ENCODE data around the gene CD164L2. TPM values are rescaled to one million over a fixed set of nuclear protein-coding genes. Genes with fewer than 3 reads are reported as not detected.

Gene CD164L2
- total and polyA plus RNA-seq, 2 donors from 2014 or later: 0.63 to 1.1 TPM

DNA sequence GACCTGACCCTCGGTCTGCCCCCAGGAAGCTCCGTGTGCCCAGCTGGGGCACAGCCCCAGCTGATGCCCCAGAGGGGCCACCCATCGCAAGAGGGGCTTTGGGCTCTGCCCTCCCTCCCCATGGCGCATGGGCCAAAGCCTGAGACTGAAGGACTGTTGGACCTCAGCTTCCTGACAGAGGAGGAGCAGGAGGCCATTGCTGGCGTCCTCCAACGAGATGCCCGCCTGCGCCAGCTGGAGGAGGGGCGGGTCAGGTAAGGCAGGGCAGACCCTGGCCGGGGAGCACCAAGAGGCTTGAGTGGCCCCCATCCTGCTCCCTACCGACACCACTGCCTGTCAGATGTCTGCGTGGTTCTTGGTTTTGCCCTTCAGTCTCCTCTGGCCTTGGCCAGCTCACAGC is 37.9 kb downstream of the CD164L2 start:
- TF ChIP-seq, protein P1, sequence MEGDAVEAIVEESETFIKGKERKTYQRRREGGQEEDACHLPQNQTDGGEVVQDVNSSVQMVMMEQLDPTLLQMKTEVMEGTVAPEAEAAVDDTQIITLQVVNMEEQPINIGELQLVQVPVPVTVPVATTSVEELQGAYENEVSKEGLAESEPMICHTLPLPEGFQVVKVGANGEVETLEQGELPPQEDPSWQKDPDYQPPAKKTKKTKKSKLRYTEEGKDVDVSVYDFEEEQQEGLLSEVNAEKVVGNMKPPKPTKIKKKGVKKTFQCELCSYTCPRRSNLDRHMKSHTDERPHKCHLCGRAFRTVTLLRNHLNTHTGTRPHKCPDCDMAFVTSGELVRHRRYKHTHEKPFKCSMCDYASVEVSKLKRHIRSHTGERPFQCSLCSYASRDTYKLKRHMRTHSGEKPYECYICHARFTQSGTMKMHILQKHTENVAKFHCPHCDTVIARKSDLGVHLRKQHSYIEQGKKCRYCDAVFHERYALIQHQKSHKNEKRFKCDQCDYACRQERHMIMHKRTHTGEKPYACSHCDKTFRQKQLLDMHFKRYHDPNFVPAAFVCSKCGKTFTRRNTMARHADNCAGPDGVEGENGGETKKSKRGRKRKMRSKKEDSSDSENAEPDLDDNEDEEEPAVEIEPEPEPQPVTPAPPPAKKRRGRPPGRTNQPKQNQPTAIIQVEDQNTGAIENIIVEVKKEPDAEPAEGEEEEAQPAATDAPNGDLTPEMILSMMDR (IDR thresholded peaks at IDR 0.05; ENCODE audit: borderline replicate concordance, extremely low read depth, insufficient read depth): no peak
- Histone ChIP-seq H3K27ac (ENCODE audit: low read depth in 2 of 2, low read length in 2 of 2) (no peak overlapping the region), H3K27me3 (ENCODE audit: control insufficient read depth, insufficient read depth, low read length) (no peaks in the 10 kb centered on the region), H3K4me1 (ENCODE audit: control insufficient read depth in 2 of 3, insufficient read depth in 2 of 3, low read depth in 1 of 3, low read length in 3 of 3) (peaks cover 0 to 11% (median 5%) of the 10 kb centered on the region in 3 donors), H3K36me3 (ENCODE audit: control insufficient read depth in 2 of 3, insufficient read depth in 3 of 3, low read length in 3 of 3) (no peaks in the 10 kb centered on the region), H3K9ac (ENCODE audit: low read length in 3 of 3) (no peak overlapping the region), H3K9me3 (ENCODE audit: control insufficient read depth in 2 of 3, insufficient read depth in 1 of 3, low read length in 3 of 3) (no peaks in the 10 kb centered on the region), H3K4me3 (ENCODE audit: low read length in 3 of 3) (no peak overlapping the region)
- peak in 1 of 5 donors; percentile 37 for DNase-seq
- FAIRE-seq: no peak
- intact Hi-C loops (cut with DNase I): no loop called here

DNA sequence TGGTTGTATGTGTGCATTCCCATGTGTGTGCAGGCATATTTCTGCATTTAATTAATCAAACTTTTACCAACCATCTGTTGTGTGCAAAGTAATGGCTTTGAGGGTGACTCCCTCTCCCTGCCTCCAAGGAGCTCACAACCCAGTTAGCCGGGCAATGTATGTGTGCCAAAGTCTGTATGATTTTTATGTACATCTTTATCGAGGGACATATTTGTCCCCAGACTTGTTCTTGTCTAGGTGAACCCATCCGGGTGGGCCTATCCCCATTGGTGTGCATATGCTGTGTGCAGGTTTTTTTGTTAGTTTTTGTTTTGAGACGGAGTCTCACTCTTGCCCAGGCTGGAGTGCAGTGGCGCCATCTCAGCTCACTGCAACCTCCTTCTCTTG is 39.5 kb downstream of the CD164L2 start:
- no peak overlapping the region for H3K27ac ChIP-seq (ENCODE audit: low read depth in 2 of 2, low read length in 2 of 2)
- intact Hi-C loops (cut with DNase I): no loop called here
- no peak for DNase-seq
- no peaks in the 10 kb centered on the region for H3K9me3 ChIP-seq (ENCODE audit: control insufficient read depth in 2 of 3, insufficient read depth in 1 of 3, low read length in 3 of 3)
- H3K9ac ChIP-seq (ENCODE audit: low read length in 3 of 3): no peak overlapping the region
- TF ChIP-seq, protein P1 (IDR thresholded peaks at IDR 0.05; ENCODE audit: borderline replicate concordance, extremely low read depth, insufficient read depth): no peak
- no peaks in the 10 kb centered on the region for H3K36me3 ChIP-seq (ENCODE audit: control insufficient read depth in 2 of 3, insufficient read depth in 3 of 3, low read length in 3 of 3)
- H3K27me3 ChIP-seq (ENCODE audit: control insufficient read depth, insufficient read depth, low read length): no peaks in the 10 kb centered on the region
- H3K4me1 ChIP-seq (ENCODE audit: control insufficient read depth in 2 of 3, insufficient read depth in 2 of 3, low read depth in 1 of 3, low read length in 3 of 3): peaks cover 0 to 2% (median 0%) of the 10 kb centered on the region in 3 donors
- H3K4me3 ChIP-seq (ENCODE audit: low read length in 3 of 3): no peak overlapping the region
- FAIRE-seq: no peak

DNA sequence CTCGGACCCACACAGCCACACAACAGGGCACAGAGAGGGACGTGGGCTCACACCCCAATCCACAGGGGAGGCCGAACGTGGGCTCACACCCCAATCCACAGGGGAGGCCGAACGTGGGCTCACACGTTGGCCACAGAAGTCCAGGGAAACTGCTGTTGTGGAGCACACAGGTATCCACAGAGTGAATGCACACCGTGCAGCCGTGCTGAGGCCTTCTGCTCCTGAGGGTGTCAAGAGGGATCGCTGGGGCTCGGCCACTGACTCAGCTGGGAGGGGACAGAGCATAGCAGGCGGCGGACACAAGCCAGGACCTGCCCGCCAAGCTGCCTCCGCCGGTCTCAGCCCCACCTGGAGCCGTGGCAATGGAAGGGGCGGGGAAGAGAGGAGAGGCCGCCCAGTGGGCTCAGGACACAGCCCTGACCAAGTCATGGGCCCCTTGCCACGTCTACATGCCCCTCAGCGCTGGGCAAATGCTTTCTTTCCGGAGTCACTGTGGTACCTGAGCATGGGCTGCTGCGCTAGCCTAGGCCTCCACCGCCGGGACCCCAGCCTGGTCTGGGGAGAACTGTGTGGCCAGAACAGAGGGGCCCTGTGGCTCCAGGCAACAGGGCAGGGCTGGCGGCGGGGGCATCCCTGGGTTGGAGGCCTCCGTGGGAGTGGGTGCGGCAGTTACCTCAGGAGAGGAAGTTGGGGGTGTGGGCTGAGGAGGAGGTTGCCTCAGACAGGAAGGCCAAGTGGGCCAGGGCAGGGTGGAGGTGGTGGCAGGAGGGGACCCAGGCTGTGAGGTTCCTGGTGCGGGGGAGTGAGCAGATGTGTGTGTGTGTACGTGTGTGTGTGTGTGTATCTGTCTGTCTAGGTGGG is 40.1 kb downstream of the CD164L2 start:
- FAIRE-seq (no peak), DNase-seq (peak in 3 of 5 donors; percentile 29 to 84 (median 60))
- Histone ChIP-seq H3K4me3 (ENCODE audit: low read length in 3 of 3) (no peak overlapping the region), H3K9ac (ENCODE audit: low read length in 3 of 3) (no peak overlapping the region), H3K27ac (ENCODE audit: low read depth in 2 of 2, low read length in 2 of 2) (no peak overlapping the region), H3K4me1 (ENCODE audit: control insufficient read depth in 2 of 3, insufficient read depth in 2 of 3, low read depth in 1 of 3, low read length in 3 of 3) (peaks cover 0 to 2% (median 0%) of the 10 kb centered on the region in 3 donors), H3K27me3 (ENCODE audit: control insufficient read depth, insufficient read depth, low read length) (no peaks in the 10 kb centered on the region), H3K9me3 (ENCODE audit: control insufficient read depth in 2 of 3, insufficient read depth in 1 of 3, low read length in 3 of 3) (no peaks in the 10 kb centered on the region), H3K36me3 (ENCODE audit: control insufficient read depth in 2 of 3, insufficient read depth in 3 of 3, low read length in 3 of 3) (no peaks in the 10 kb centered on the region)
- TF ChIP-seq, protein P1 (IDR thresholded peaks at IDR 0.05; ENCODE audit: borderline replicate concordance, extremely low read depth, insufficient read depth): no peak
- intact Hi-C loops (cut with DNase I): no loop called here
